Measurements from ENCODE around the gene RABL6.
A peak's percentile ranks its signal among the peaks of the same experiment; 100 is the strongest.

RABL6 gene

DNA sequence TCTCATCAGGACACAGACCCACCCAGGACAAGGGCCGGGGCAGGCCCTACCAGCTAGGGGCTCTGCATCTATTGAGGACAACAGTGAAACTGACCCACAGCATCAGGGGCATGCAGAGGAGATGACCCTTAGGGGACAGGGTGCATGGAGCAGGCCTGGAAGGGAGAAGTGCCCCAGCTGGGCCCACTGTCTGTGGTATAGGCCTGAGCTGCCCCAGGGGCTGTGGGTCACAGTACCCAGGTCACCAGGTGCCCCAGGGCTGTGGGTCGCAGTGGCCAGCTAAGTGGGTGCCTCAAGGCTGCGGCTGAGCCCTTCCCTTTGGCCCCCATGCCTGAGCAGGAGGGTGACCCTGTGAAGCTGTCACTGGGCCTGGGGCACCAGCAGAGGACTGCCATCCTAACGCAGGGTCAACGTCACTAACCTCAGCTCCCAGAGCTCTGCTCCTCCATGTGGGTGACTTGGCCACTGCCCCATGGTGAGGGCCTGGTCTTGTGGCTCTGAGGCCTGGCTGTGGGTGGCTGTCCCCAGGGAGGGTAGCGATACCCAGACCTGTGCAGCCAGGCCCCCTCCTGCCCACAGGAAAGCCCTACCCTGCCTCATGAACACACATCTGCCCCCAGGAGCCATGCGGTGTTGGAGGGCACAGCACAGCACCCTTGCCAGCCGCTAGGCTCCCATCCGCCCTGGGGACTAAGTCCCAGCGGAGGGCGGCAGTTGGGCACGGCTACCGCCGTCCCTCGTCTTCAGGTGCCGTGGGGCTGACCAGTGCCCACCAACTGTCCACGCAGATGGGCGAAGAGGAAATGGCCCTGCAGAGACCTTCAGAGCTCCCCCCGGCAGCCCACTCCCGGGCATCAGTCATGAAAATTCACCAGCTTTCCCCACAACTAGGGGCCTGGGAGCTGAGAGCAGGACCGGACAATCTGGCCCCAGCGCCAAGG, 53.5 kb downstream of the RABL6 start:
- TF ChIP-seq CTCF (IDR thresholded peaks at IDR 0.05; ENCODE audit: low read depth, low read length): no peak
- DNase-seq (ENCODE audit: low read depth, low spot score): no peak
- no peak overlapping the region for H3K4me3 ChIP-seq (ENCODE audit: low read depth, low read length)
- in situ Hi-C loops (cut with HindIII; ENCODE audit: low sequenced_read_pairs): no loop called here

DNA sequence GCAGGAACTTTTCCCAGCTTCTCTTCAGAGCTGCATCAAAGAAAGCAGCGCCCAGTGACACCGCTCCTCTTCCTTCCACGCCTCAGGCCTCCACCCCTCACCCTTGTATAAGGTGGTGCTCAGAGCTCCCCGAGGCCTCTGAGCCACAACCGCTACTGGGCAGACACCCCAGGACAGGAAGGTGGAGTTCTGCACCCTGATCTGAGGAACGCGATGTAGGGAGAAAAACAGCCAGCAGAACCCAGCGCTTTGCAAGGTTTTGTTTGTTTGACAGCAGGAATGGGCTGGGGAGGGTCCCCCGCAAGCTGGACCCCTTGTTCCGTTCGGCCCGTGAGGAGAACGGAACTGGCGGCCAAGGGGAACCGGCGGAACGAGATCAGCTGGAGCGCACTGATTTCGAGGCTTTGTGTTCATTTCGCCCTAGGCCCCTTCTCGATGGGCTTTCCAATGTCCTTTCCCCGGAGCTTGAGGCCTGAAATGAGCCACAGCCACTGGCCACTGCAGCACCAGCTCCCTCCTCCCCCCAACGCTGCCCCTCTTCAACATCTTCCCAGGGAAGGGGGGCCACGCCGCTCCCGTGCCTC, 54.2 kb downstream of the RABL6 start:
- TF ChIP-seq CTCF (IDR thresholded peaks at IDR 0.05; ENCODE audit: low read depth, low read length): no peak
- in situ Hi-C loops (cut with HindIII; ENCODE audit: low sequenced_read_pairs): no loop called here
- DNase-seq (ENCODE audit: low read depth, low spot score): no peak
- no peak overlapping the region for H3K4me3 ChIP-seq (ENCODE audit: low read depth, low read length)

DNA sequence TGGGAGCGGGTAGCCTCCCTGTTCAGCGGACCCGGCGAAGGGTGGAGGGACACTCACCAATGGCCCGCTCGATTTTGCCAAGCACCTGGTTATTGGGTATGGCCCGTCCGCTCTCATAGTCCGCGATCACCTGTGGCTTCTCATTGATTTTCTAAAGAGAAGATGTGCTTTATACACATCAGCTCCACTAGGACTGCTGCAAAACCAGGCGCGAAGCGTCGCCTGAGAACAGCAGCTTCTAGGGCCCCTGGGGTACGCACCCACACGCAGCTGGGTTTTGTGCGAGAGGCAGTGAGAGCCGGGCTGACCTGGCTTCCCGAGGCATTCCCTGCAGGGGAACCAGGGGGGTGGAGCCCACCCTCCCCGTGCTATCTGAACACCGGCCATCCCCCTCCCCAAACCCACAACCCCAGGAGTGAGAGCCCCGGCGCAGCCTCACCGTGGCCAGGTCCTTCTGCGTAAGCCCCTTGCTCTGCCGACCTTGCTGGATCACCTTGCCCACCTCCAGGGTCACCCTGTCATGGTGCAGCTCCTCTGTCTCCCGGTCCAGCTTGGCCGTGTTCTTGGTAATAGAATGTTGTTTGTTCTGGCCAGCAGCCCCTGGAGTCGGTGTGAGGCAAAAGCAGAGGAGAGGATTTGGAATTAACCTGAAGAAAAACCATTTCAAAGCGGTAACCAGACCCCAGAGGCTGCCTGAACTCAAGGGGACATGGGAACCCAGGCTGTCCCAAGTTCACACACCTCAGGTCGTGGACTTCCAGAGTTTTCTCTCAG, 55.3 kb downstream of the RABL6 start:
- in situ Hi-C loops (cut with HindIII; ENCODE audit: low sequenced_read_pairs): no loop called here
- no peak for TF ChIP-seq CTCF (IDR thresholded peaks at IDR 0.05; ENCODE audit: low read depth, low read length)
- no peak for DNase-seq (ENCODE audit: low read depth, low spot score)
- no peak overlapping the region for H3K4me3 ChIP-seq (ENCODE audit: low read depth, low read length)

DNA sequence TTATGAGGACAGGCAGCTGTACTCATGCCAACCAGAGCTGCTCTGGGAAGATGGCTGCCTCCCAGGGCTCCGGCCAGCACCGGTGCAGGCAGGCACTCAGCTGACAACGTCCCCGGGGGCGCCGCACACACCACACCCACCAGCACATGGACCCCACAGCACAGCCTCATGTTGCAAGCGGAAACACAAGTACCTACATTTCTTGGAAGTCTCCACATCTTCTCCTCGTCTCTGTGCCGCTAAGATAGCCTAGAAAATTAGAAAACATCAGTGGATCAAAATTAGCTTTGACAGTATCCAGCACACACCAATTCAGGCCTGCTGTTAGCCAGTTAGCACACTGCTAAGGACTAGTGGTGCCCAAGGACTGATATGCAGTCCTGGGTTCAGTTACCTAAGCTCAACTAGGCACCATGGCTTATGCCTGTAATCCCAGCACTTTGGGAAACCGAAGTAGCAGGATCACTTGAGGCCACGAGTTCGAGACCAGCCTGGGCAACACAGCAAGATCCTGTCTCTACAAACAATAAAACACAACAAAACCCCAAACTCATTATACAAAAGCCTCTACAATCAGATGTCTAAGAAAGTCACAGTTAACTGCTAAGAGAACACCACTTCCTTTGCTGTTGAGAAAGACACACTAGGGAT, 56.0 kb downstream of the RABL6 start:
- no peak for TF ChIP-seq CTCF (IDR thresholded peaks at IDR 0.05; ENCODE audit: low read depth, low read length)
- no peak overlapping the region for H3K4me3 ChIP-seq (ENCODE audit: low read depth, low read length)
- in situ Hi-C loops (cut with HindIII; ENCODE audit: low sequenced_read_pairs): no loop called here
- DNase-seq (ENCODE audit: low read depth, low spot score): no peak

DNA sequence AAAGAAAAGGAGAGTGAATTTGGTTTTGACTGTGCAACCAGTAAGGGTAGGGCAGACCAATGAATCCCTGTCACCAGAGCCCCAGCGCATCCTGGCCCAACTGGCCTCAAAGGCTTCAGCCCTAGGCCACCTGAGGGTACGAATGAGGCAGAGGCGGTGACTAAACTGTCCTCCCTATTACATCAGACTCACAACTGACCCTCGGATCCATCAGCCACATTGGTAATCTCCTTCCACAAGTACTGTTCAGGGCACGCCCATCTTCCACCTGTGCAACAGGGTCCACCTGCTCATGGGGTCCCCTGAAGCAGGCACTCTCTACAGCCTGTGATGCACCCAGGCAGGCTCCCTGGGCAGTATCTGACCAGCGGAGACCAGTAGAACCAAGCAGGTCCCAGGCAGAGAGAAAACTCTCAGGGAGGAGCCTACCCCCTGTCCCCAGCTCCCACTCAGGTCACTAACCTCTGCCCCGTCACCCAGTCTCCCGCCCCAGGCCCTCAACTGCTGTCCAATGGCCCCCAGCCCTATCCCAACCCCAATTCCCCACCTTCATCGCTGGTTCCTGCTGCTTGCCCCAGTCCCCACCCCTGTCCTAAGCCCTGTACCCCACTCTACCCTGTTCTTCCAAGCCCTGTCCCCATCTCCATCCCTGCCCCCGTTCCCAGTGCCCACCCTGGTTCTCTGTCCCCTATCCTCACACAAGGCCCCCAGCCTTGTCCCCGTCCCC, 57.5 kb downstream of the RABL6 start:
- in situ Hi-C loops (cut with HindIII; ENCODE audit: low sequenced_read_pairs): no loop called here

More for the DNA sequence above, 57.5 kb downstream of the RABL6 start:
- peak overlapping the region; percentile 66 for H3K4me3 ChIP-seq (ENCODE audit: low read depth, low read length)
- no peak for TF ChIP-seq CTCF (IDR thresholded peaks at IDR 0.05; ENCODE audit: low read depth, low read length)
- DNase-seq (ENCODE audit: low read depth, low spot score): no peak

Data from astrocyte of the spinal cord (primary cell).